Stimulated activated CD4-positive, alpha-beta T cell treated with anti-CD3 and anti-CD28 coated beads, Interleukin-4, amount 100 ng/mL, for 1 hour (primary cell): ENCODE results near the gene GPX2.

Source experiments
- DNase-seq: peaks from one replicate; pipeline ENCODE4 v3.0.0-alpha.2; 2020

The GPX2 gene

DNA sequence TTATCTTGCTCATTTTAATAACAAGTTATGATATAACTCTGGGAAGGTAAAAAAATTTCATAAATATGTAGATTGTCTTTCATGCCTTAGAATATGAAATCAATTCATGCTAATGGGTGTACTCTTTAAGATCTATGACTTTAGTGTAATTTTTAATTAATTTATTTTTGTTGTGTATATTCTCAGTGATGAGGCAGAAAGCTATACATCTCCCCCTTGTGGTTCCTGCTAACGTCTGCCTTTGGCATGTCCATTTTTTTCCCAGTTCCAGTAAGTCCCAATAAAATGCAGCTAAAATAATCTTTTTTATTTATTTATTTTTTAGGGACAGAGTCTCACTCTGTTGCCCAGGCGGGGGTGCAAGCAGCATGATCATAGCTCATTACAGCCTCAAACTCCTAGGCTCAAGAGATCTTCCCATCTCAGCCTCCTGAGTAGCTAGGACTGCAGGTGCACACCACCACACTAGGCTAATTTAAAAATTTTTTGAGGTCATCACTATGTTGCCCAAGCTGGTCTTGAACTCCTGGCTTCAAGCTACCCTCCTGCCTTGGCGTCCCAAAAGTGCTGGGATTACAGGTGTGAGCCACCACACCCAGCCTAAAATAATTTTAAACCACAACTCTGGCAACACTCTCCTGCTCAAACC is 31.6 kb downstream of the GPX2 start:
- DNase-seq, result no peak

DNA sequence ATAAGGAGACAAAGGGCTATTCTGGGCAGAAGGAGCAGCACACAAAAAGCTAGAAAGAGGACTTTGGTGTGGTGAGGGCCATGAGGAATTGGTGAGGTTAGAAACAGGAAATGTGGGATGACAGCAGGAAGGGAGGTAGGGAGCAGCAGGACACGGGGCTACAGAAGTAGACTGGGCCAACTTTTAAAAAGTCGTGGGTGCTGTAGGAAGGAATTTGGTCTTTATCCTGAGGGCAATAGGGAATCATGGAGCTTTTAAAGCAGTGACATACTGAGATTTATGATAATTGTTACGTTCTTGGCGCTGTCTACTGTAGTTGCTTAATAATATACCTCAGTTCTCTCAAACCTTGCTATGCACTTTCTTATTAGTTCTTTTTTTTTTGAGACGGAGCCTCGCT is 36.5 kb downstream of the GPX2 start:
- no peak for DNase-seq

DNA sequence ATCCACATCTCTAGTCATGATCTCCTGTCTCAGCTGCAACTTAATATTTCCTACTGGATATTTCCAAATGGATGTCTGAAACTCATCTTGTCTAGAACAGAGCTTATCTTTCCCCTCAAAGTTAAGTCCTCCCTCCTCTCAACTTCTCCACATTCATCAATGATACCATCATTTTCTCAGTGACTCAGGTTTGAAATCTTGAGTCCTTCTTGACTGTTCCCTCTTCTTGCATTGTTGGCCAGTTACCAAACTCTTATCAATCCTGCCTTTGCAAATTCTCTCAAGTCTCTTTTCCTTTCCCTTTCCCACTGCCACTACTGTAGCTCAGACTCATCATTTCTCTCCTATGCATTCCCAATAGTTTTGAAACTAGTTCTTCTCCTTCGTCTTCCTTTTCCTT is 42.6 kb downstream of the GPX2 start:
- DNase-seq, result no peak

DNA sequence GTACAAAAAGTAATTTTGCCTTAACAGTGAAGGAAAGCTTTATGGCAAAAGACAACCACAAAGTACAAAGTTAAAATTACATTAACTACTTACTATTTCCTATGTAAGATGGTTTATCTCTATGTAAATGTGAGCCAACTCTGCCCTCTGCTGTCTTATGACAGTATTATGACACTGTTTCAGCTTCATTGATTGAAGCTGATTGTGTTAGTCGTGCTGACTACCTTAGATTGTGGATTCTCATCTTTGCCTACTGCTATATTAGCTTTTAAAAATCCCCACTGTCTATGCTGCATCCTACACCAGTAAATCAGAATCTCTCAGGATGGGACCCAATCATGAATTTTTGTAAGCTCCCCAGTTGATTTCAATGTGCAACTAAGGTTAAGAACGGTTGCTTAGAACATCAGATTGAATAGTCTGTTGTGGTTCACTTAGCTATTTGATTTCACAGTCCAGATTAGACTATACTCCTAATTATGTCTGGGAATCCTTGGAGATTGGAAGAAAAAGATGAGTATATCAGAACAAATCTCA is 50.6 kb downstream of the GPX2 start:
- no peak for DNase-seq

DNA sequence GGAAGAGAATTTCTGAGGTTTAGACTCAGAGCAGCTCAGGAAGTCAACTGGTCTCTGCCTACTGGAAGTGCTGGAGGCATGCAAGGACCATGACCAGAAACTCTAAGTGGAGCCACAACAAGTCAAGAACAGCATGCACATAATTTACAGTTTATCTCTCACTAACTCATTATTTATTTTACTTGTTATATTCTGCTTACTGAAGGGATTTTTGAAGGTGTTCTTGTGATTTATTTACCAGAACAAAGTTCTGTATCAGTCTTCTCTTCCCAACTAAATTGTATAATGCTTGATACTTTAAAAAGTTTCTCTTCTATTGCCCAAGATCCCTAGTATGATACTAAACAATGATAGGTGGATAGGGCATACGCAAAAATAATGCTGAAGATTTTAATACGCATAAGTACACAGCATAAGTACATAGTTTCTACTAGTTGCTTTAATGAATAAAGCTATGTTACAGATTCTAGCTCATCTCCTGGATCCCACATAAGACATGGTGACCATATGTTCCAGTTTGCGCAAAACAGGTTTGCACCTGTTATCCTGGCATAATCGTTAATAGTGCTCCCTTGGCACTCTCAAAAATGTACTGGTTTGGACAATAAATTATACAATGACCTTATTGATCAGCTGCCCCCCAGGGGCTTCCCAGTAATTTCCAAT is 51.2 kb downstream of the GPX2 start:
- no peak for DNase-seq

DNA sequence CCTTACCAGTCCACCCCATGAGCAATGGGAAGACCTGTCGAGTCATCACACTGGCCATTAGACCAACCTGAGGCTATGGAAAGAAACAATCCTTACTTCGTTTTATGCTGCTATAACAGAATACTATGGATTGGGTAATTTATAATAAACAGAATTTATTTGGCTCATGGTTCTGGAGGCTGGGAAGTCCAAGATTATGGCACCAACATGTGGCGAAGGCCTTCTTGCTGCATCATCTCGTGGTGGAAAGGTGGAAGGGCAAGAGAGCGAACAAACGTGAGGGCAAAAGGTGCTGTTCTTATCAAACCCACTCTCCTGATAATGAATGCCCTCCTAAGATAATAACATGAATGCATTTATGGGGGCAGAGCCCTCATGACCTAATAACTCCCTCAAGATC is 53.2 kb downstream of the GPX2 start:
- DNase-seq, result no peak
